NT2/D1 (cell line): ENCODE measurements around the gene GRWD1.

Experiments
- SUZ12 ChIP-seq: IDR thresholded peaks from 2 replicates; pipeline ENCODE4 v1.6.1; 2011; ENCODE audit not compliant: insufficient read length, insufficient read depth; ENCODE audit errors: extremely low read depth
- YY1 ChIP-seq: IDR thresholded peaks from 2 replicates; pipeline ENCODE4 v1.6.1; 2011; ENCODE audit not compliant: insufficient read length, insufficient read depth

- TF ChIP-seq YY1 = no peak
- no peak for TF ChIP-seq SUZ12
Measured at GRCh38 chr19:48455908-48456562, 10.3 kb downstream of the GRWD1 start.
